Sigmoid colon (tissue), 4 donors: ENCODE data around the gene CEP250.

Experiments used
- EP300 ChIP-seq, 4 donors: sonication (generic); formaldehyde crosslinking; IDR thresholded peaks; one replicate each; pipeline ENCODE4 v1.6.1; 2017; ENCODE audit warnings: antibody characterized with exemption in 4 of 4
- POLR2AphosphoS5 ChIP-seq, 4 donors: sonication (generic); formaldehyde crosslinking; IDR thresholded peaks; one replicate each; pipeline ENCODE4 v1.6.1; 2017; ENCODE audit warnings: antibody characterized with exemption in 4 of 4
- TF ChIP-seq, protein P1 (sequence below), 4 experiments: fragments of 450-650 bp in 3 of 4; fragments of 200-600 bp in 1 of 4; IDR thresholded peaks; one replicate each; pipeline ENCODE4 v1.5.1; 2016 to 2019; ENCODE audit warnings: antibody characterized with exemption in 4 of 4, mild to moderate bottlenecking in 3 of 4, moderate library complexity in 2 of 4

DNA sequence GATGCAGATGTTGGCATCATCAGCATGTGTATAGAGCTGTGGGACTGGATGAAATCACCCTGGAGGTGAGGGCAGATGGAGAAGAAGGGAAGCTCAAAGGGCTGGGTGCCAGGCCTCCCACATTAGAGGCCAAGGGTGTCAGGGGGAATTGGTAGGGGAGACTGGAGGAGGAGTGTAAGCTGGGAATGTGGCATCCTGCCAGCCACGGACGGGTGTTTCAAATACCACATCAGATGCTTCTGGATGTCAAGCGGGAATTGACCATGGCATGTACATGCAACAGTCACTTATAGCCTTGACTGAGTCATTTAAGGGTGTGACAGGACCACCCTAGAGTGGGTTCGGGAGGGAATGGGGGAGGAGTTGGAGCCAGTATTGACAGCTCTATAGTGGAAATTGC is 96.1 kb downstream of the CEP250 start:
- TF ChIP-seq, protein P1, sequence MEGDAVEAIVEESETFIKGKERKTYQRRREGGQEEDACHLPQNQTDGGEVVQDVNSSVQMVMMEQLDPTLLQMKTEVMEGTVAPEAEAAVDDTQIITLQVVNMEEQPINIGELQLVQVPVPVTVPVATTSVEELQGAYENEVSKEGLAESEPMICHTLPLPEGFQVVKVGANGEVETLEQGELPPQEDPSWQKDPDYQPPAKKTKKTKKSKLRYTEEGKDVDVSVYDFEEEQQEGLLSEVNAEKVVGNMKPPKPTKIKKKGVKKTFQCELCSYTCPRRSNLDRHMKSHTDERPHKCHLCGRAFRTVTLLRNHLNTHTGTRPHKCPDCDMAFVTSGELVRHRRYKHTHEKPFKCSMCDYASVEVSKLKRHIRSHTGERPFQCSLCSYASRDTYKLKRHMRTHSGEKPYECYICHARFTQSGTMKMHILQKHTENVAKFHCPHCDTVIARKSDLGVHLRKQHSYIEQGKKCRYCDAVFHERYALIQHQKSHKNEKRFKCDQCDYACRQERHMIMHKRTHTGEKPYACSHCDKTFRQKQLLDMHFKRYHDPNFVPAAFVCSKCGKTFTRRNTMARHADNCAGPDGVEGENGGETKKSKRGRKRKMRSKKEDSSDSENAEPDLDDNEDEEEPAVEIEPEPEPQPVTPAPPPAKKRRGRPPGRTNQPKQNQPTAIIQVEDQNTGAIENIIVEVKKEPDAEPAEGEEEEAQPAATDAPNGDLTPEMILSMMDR (IDR thresholded peaks at IDR 0.05) = no peak
- no peak for TF ChIP-seq POLR2AphosphoS5 (IDR thresholded peaks at IDR 0.05)
- no peak for TF ChIP-seq EP300 (IDR thresholded peaks at IDR 0.05)
